K562 (cell line): Measurements from ENCODE around the gene HOXA10.

Experiments
- ATF2 ChIP-seq: sonication (generic); formaldehyde crosslinking; IDR thresholded peaks from 2 replicates; pipeline ENCODE4 v1.8.1; 2022; ENCODE audit warnings: missing genetic modification reagents
- CBX8 ChIP-seq: fragments of 200-600 bp; sonication (generic); IDR thresholded peaks from 2 replicates; pipeline ENCODE4 v1.6.1; 2012; ENCODE audit warnings: borderline replicate concordance, mixed run types, low read depth, mild to moderate bottlenecking, moderate library complexity, mixed read lengths, low read length, control low read depth, inconsistent platforms; ENCODE audit not compliant: poor library complexity, severe bottlenecking; ENCODE audit errors: extremely low read depth
- GABPA ChIP-seq: fragments of 200-800 bp; sonication (Bioruptor generic); conservative IDR thresholded peaks from 2 replicates; pipeline ENCODE4 v1.6.1; 2016; ENCODE audit warnings: low read depth, missing genetic modification characterization, missing compliant biosample characterization
- GATAD2B ChIP-seq: fragments of 450-650 bp; IDR thresholded peaks from 2 replicates; pipeline ENCODE4 v1.6.1; 2017; ENCODE audit warnings: mild to moderate bottlenecking, borderline replicate concordance
- HDAC2 ChIP-seq: fragments of 450-650 bp; IDR thresholded peaks from 2 replicates; pipeline ENCODE4 v1.6.1; 2016; ENCODE audit warnings: mild to moderate bottlenecking
- MYBL2 ChIP-seq, 2 experiments: fragments of 450-650 bp in 1 of 2; sonication (generic) in 1 of 2; formaldehyde crosslinking in 1 of 2; IDR thresholded peaks; 2 replicates each; pipeline versions ENCODE4 v1.6.1 to v1.8.1; 2017 to 2022; ENCODE audit warnings: borderline replicate concordance in 1 of 2, inconsistent platforms in 1 of 2, low read depth in 1 of 2, mild to moderate bottlenecking in 1 of 2, missing genetic modification reagents in 1 of 2, moderate library complexity in 1 of 2
- NFYB ChIP-seq: IDR thresholded peaks from 2 replicates; pipeline ENCODE4 v1.6.1; 2011; ENCODE audit warnings: mild to moderate bottlenecking, moderate library complexity; ENCODE audit not compliant: insufficient read length; ENCODE audit errors: extremely low read depth
- REST ChIP-seq, 2 experiments: fragments of 450-650 bp; formaldehyde crosslinking in 1 of 2; IDR thresholded peaks; 2 replicates each; pipeline versions ENCODE4 v1.4.0 to v1.6.1; 2014 to 2020; ENCODE audit warnings: mild to moderate bottlenecking in 2 of 2, borderline replicate concordance in 1 of 2, low read depth in 1 of 2
- SETDB1 ChIP-seq: IDR thresholded peaks from one replicate; pipeline ENCODE4 v1.6.1; 2012; ENCODE audit warnings: low read length, control low read depth, inconsistent platforms
- ZC3H4 ChIP-seq: sonication (generic); formaldehyde crosslinking; IDR thresholded peaks from 2 replicates; pipeline ENCODE4 v1.9.0; 2021; ENCODE audit warnings: missing genetic modification reagents, borderline replicate concordance
- ZNF311 ChIP-seq: fragments of 250-450 bp; sonication (Bioruptor Pico); IDR thresholded peaks from 2 replicates; pipeline ENCODE4 v1.4.0; 2020; ENCODE audit warnings: mild to moderate bottlenecking, moderate library complexity
- TF ChIP-seq, protein P1 (sequence below), 2 experiments: fragments of 450-650 bp in 1 of 2; sonication (generic) in 1 of 2; formaldehyde crosslinking in 1 of 2; IDR thresholded peaks in 1 of 2; conservative IDR thresholded peaks in 1 of 2; 2 replicates each; pipeline versions ENCODE4 v1.6.1 to v1.8.1; 2016 to 2023; ENCODE audit warnings: mild to moderate bottlenecking in 2 of 2, moderate library complexity in 2 of 2, inconsistent platforms in 1 of 2, missing genetic modification reagents in 1 of 2

GRCh38 chr7:27131390-27131819, 42.7 kb downstream of the HOXA10 start:
- TF ChIP-seq GATAD2B (no peak), CBX8 (no peak), SETDB1 (no peak), HDAC2 (no peak), REST (IDR thresholded peaks at IDR 0.05; ENCODE audit: borderline replicate concordance) (no peak), REST (CRISPR knock-in tag; IDR thresholded peaks at IDR 0.05; ENCODE audit: low read depth) (no peak), ATF2 (CRISPR knock-in tag) (no peak), ZC3H4 (no peak), NFYB (no peak), ZNF311 (no peak), MYBL2 (IDR thresholded peaks at IDR 0.05; ENCODE audit: low read depth) (no peak), MYBL2 (CRISPR knock-in tag; IDR thresholded peaks at IDR 0.05; ENCODE audit: borderline replicate concordance) (no peak), GABPA (tag) (no peak)
- TF ChIP-seq, protein P1, sequence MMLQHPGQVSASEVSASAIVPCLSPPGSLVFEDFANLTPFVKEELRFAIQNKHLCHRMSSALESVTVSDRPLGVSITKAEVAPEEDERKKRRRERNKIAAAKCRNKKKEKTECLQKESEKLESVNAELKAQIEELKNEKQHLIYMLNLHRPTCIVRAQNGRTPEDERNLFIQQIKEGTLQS (IDR thresholded peaks at IDR 0.05): no peak
- TF ChIP-seq, protein P1 (CRISPR knock-in tag; conservative IDR thresholded peaks at IDR 0.05): no peak
